WTC11 (cell line): ENCODE data around the gene SBF2.

Experiments used
- CTCF ChIP-seq: fragments of 200-600 bp; IDR thresholded peaks from 2 replicates; pipeline ENCODE4 v1.8.0; 2022; ENCODE audit warnings: antibody characterized with exemption
- TEAD1 ChIP-seq: sonication (generic); formaldehyde crosslinking; IDR thresholded peaks from 2 replicates; pipeline ENCODE4 v1.8.0; 2022; ENCODE audit warnings: mild to moderate bottlenecking, missing genetic modification reagents
- ZNF263 ChIP-seq: sonication (generic); formaldehyde crosslinking; IDR thresholded peaks from 2 replicates; pipeline ENCODE4 v1.8.1; 2022; ENCODE audit warnings: low read depth, mild to moderate bottlenecking, moderate library complexity, missing genetic modification reagents

GRCh38 chr11:10320736-10321465 lies 26.9 kb upstream of the SBF2 start:
- no peak for TF ChIP-seq CTCF
- no peak for TF ChIP-seq TEAD1 (CRISPR knock-in tag)
- no peak for TF ChIP-seq ZNF263 (CRISPR knock-in tag)
